NCI-H748 (cell line): ENCODE data around the gene PDC.
"Not testable (repeated sequence)": the region's sequence is repeated elsewhere in the genome, so short reads cannot be mapped to it uniquely, and the experiment has no call there.

Experiments used
- DNase-seq: peaks from one replicate; lab custom pipeline; 2025; ENCODE audit not compliant: unreplicated experiment; lab: John Stamatoyannopoulos, UW

The PDC gene

DNA sequence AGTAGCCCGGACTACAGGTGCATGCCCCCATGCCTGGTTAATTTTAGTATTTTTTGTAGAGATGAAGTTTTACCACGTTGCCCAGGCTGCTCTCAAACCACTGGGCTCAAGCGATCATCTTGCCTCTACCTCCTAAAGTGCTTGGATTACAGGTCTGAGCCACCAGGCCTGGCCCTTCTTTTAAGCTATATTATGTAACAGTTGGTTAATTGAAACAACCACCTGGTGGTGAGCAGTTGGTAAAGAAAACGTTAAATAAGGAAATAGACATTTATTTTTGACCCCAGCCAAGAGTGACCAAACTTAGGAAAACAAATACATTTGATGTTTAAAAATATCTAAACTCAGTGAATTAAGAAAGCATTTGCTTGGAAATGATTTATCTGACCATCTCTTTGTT lies 12.1 kb upstream of the PDC start:
- no peak for DNase-seq

DNA sequence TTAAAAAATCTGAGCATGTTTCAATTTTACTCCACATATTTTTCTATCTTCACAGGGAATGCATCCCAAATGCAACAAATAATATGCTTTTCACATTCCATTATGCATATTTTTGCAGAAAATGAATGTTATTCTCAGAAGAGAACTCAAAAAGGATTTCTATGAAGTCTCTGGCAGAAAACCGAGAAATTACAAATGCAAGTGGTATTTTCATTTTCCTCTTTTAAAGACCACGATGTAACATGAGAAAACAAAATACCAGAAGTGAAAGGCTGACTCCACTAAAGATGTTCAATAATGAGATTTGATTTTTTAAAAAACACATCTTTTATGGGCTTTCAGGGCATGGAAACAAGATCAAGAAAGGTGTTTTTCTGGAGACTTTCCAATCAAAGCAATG lies 5.0 kb upstream of the PDC start:
- no peak for DNase-seq

DNA sequence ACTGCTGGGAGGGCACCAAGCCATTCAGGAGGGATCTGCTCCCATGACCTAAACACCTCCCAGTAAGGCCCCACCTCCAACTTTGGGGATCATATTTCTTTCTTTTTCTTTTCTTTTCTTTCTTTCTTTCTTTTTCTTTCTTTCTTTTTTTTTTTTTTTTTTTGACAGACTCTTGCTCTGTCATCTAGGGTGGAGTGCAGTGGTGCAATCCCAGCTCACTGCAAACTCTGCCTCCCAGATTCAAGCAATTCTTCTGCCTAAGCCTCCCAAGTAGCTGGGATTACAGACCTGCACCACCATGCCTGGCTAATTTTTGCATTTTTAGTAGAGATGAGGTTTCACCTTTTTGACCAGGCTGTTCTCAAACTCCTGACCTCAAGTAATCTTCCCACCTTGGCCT lies 4.6 kb upstream of the PDC start:
- DNase-seq: not testable (repeated sequence)

DNA sequence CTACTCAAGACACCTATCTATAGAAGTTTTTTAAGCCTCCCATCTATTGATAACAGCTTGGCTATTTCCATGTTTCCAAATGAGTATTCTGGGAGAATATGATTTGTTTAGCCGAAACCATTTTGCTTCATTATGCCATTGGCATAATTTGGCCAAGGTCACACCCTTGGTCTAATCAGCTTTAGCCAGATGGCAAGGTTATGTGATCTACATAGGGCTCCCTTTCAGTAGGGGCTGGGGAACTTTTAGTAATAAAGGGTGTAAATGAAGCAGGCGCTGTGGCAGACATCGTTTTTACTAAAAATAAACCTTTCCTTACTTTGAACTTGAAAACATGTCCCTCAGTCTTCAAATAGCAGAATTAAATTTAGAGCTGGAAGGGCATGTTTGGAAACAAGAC lies 3.0 kb upstream of the PDC start:
- DNase-seq: no peak

DNA sequence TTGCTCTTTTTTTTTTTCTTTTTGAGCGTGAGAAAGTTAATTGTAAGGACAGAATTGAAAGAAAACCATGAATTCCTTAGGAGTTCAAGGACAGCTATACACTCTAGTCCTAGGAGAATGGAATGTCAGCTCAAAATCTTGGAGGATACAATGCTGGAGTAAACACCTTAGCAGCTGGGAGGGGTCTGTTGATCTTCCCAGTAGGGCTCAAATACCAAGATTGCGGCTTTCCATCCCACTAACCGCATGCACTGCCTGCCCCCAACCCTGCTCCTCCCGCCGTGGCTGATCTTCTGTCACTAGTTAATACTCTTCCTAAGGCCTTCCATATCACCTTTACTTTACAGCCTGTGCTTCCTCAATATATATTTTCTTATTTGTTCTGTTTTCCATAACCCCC lies 2.6 kb upstream of the PDC start:
- no peak for DNase-seq

DNA sequence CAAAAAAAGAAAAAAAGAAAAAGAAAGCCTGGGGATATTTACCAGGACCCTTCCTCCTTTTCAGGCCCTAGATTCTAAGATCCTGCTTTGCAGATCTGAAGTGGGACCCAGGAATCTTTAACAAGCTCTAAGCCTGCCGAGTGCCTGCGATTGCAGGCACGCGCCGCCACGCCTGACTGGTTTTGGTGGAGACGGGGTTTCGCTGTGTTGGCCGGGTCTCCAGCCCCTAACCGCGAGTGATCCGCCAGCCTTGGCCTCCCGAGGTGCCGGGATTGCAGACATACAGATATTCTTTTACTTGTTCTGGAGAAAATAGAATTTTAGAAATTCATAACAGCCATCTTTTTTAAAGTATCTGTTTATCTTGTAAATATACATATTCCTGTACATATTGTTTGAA lies 1.8 kb downstream of the PDC start:
- DNase-seq: not testable (repeated sequence)

DNA sequence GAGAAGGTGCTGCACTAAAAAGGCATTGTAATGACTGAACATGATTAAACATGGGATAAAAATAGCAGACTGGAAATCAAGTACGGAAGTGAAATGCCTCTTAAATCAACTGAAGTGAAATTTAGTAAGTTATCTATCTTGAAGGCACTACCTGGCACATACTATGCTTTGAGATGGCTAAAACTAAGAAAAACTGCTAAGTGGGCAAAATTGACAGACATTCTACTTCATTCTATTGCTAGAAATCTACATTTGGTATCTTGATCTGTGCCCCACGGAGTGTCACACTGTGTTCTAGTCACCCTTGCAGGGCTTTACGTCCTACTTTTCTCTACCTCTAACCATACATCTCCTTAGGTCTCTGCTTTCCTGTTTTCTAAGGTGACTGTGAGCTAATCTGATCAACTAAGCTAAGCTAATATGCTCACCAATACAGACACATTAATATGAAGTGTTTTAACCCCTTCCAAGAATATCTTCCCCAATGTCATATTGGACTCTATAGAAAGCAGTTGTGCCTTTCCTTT lies 4.1 kb downstream of the PDC start:
- DNase-seq: no peak

DNA sequence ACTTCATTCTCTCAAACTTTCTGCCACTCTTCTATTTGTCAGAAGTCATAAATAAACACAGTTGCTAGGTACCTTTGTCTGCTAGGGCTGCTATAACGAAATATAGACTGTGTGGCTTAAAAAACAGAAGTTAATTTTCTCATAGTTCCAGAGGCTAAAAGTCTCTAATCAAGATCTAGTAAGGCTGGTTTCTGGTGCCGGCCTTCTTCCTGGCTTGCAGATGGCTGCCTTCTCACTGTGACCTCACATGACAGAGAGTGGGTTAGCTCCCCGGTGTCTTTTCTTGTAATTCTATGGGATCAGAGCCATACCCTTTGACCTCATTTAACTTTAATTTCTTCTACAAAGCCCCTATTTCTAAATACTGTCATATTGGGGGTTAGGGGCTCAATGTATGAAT lies 5.9 kb downstream of the PDC start:
- DNase-seq: no peak

DNA sequence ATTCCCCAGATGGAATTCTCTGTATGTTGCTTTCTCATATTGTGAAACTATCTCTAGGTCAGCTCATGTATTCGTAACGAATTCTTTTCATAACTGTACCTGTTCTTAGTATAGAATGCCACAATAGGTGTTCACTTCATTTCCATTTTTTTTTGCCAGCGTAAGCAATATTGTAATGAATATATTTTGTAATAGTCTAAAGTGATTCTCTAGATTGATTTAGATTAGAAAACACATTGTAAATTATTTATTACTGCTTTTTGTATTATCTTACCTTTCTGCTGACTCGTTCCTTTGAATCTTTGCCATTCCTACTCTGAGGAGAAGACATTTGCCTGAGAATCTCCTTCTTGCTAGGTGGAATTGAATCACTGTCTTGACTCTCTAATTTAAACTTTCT lies 14.8 kb downstream of the PDC start:
- no peak for DNase-seq

DNA sequence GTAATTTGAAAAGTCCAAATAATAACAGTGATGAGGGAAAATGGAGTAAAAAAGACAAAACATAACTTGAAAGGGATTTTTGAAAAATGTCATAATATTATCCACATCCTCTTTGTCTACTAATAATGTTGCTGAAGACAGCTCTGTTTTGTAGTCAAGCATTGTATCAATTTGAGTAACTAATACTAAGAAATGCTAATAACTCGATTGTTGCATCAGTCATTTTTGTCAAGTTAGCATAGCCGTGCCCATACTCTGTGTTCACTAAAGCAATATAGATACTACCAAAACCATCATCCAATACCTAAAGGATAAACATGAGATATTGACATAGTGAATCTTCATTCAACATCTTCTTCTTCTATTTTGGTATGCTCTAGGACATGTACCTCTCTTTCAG lies 17.3 kb downstream of the PDC start:
- no peak for DNase-seq

DNA sequence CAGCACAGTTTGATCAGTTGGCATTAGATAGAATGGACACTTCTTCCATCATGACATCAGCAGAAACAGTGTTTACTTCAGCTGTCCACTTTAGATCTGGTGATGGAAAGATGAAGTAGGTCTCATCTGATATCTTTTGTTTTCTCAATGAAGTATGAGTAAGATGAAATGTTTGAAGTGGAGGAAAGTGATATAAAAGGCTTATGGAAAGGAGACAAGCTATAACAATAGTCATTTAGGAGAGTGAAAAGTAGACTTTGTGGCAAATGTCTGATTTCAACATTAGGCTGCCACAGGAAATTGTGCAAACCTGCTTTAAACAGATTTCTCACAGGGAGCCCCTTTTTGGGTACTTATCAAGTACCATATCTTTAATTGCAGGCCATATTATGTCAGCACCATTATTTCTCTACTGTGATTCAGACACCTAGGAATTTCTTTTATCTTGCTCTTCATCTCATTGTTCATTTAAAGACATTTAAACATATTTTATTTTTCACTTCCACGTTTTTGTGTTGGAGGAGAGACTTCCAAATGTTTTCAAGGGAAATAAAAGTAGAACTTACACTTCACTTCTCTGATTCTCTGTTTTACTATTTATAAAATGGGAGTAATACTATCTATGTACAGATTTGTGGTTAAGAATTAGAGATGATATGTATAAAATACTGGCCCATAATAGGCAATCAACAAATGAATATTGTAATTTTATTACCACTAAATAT lies 18.1 kb downstream of the PDC start:
- peak; percentile 56 for DNase-seq

DNA sequence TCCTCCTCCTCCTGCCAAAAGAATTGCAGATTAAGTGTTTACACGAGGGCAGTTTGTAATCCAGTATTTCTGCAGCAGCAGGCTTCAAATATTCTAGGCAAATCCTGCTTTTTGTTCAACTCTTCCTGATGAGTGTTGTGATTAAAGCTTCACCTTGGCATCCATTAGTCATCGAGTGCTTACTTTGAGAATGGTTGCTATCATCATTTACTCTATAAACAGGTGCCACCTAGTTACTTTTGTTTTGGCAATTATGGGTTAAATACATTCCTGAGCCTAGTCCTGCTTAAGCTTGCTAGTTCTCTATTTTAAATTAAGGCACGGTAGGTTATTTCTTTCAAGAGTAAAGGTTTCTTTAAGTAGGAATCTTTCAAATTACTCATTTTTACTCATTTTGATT lies 20.3 kb downstream of the PDC start:
- DNase-seq: peak; percentile 90

DNA sequence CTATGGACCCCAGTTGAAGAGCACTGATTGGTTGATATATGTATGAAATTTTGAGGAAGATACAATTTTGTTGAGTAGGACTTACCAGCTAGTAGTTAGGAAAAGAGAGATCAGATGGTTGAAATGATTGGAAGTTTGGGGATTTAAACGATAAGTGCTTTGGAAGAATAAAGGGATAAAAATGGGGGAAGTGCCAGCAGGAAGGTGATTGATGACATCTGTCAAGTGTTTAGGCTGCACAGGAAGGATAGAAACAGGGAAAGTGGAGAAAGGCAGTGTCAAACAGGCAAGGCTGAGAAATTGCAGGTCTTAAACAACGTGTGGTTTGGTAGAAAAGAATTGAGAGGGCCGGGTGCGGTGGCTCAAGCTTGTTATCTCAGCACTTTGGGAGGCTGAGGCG lies 22.3 kb downstream of the PDC start:
- DNase-seq: no peak

DNA sequence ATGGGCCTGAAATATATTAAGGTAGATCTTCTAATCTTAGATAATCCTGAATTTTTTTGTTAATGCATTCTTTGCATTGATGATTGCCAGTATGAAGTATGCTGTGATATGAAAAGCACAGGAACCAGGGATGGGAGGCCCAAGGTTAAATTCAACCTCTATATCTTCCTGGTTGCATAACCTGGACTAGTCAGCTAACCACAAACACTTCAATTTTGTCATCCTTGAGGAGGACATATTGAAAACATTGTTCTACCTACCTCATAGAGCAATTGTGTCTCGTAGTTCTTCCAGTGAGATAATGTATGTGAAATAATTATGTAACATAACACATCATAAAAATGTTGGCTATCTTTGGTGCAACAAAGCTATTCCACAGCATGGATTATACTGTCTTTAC lies 25.6 kb downstream of the PDC start:
- no peak for DNase-seq

DNA sequence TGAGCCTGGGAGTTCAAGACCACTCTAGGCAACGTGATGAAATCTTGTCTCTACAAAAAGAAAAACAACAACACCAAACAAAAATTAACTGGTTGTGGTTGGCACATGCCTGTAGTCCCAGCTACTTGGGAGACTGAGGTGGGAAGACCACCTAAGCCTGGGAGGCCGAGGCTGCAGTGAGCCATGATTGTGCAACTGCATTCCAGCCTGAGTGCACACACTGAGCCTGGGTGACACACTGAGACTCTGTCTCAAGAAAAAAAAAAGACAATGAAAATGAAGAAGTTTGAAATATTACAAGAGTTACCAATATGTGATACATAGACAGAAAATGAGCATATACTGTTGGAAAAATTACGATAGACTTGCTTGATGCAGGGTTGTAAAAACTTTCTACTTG lies 31.9 kb downstream of the PDC start:
- DNase-seq: no peak

DNA sequence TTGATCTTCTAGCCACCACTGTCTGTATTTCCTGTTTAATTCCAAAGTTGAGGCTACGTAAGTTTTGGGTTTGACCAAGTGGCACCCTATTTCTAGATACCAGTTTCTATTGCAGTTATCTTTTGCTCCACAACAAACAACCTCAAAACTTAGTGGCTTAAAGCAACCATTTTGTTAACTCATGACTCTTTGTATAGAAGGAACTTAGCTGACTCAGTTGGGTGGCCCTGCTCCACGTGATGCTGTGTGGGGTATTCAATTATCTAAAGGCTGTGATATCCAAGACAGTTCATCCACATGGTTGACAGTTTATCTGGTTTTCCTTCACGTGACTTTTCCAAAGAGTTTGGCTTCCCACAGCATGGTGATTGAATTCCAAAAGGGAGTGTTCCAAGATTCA lies 34.8 kb downstream of the PDC start:
- no peak for DNase-seq

DNA sequence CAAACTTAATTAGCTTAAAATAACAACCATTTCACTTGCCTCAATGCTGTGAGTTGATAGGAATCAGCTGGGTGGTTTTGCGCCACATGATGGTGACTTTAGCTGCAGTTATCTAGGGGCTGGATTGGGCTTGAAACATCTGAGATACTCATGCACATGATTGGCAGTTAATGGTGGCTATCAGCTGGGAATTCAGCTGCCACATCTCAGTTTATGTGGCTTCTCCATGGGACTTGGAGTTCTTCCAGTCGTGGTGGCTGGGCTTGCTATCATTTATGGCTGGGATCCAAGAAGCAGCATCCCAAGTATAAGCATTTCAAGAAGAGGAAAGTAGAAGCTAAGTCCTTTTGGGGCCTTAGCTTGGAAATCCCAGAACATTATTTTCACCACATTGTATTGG lies 36.4 kb downstream of the PDC start:
- DNase-seq: no peak

DNA sequence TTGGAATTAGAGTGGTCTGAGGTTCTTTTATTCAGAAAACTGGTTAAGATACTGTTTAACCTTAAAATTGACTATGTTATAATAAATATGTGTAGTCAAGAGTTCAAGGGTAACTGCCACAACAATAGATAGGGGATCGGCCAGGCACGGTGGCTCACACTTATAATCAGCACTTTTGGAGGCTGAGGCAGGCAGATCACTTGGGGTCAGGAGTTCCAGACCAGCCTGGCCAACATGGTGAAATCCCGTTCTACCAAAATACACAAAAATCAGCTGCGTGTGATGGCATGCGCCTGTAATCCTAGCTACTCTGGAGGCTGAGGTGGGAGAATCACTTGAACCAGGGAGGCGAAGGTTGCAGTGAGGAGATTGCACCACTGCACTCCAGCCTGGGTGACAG lies 39.5 kb downstream of the PDC start:
- no peak for DNase-seq

DNA sequence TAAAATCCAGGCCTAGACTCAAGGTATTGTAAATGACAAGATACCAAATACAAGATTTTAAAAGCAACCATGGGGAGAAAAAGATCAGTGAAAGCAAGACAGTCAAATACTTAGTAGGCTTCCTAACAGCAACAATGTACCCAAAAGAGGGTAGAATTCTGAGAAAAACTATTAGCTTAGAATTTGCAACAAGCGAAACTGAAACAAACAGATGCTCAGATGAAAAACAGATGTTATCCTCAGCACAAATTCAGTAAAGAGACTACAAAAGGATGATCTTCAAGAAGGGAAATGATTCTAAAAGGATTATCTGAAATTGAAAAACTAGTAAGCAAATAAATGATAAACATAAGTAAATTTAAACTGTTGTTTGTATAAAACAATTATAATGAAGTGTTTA lies 40.0 kb downstream of the PDC start:
- DNase-seq: no peak

DNA sequence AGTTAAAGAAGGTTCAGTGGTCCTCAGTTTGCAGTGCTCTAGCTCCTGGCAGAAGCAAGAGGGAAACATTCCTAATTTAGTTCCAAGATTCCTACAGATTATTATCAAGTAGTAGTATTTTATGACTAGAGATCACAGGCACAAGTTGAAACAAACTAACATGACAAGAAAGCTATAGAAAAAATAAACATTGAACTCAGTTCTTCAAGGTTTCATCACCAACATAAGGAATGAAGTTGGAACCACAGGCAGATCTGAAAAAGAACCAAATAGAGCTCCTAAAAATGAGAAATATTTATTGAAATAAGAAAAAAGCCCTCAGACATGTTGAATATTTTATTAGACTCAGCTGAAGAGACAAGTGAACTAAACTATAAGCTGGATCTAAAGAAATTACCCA lies 40.6 kb downstream of the PDC start:
- no peak for DNase-seq

DNA sequence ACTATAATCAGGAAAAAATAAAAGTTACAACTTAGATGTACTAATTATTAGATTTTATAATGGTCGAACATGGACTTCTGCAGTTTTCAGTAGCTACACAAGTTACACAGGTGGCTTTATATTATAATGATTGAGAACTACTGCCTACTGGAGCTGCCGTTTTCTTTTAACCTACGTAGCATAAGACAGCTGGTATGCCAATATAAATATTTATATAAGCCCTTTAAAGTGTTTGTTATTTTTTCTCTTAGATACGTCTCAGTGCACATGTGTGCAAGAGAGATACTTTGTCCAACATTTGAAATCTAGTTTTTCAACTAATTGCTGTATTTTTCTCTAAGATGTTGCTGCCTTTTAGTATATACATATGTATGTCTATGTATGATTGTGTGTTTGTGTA lies 42.4 kb downstream of the PDC start:
- DNase-seq: peak; percentile 41

DNA sequence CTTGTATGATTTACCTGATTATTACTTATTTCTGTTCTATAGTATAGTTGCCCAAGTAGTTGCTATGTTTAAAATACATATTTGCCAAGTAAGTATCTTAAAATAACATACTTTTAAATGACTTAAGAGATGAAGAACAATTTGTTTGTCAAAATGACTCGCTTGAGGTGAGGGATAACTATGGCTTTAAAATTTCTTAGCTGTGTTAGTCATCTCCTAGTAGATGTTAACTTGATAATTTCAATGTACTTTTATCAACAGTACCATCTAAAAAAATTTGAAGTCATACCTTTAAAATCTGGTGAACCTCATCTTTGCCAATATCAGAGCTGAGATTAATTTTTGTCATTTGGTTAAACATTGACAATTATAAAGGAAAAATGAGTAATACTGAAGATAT lies 47.6 kb downstream of the PDC start:
- DNase-seq: no peak

DNA sequence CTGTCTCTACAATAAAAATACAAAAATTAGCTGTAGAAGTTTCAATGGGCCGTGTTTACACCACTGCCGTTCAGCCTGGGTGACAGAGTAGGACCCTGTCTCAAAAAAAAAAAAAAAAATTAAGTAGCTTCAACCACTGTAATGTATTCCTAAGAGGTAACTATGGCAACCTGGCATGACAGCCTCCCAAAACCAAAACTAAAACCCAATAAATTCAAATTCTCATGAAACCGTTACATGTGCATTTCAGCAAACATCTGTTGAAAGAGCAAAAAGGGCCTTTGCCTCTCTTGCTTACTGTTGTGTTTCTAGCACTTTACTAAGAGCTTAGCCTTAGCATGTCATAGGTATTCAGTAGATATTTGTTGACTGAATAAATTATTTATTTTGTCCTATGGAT lies 51.8 kb downstream of the PDC start:
- DNase-seq: no peak
